GM21367 (cell line): ENCODE results near the gene KCND1.

Experiments used
- ATAC-seq: cut with Tn5 transposase; IDR thresholded peaks from one replicate; pipeline ENCODE4 v1.9.1; 2021; ENCODE audit not compliant: unreplicated experiment

The KCND1 gene

GRCh38 chrX:48914593-48915493, 56.8 kb downstream of the KCND1 start:
- no peak for ATAC-seq

- no peak for ATAC-seq
These were observed 57.9 kb downstream of the KCND1 start for GRCh38 chrX:48913605-48914366.

- ATAC-seq = peak; percentile 55
These were observed 60.0 kb downstream of the KCND1 start, which contains the start of gene SLC35A2 for GRCh38 chrX:48911412-48912182. Gene SLC35A2, minus strand, starts transcription at chrX:48911646. Its CDS starts 10 bp downstream, at chrX:48911636.
